Superior temporal gyrus (tissue), 1 donor: ENCODE results near the gene HS6ST1.
A peak's percentile ranks its signal among the peaks of the same experiment; 100 is the strongest.

Experiments used
- DNase-seq: peaks from one replicate; pipeline ENCODE4 v3.0.0-alpha.2; 2016; ENCODE audit errors: extremely low spot score

The HS6ST1 gene

DNA sequence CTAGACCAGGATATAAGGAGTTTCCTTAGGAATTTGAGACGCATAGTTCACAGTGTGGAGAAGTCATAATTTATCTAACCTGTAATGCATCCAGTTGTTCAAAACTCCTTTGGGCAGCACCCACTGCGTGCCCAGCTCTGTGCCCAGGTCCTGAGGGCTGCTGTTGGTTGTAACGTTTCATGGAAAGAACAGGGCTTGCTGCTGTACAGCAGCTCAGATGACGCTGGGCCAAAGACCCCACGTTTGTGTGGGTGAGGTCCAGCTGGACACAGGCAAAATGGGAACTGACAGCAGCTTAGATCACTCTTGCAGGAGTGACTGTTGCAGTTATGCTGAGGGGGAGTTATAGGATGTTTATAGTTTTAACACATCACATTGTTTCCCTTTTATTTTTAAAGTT is 30.0 kb upstream of the HS6ST1 start:
- no peak for DNase-seq

DNA sequence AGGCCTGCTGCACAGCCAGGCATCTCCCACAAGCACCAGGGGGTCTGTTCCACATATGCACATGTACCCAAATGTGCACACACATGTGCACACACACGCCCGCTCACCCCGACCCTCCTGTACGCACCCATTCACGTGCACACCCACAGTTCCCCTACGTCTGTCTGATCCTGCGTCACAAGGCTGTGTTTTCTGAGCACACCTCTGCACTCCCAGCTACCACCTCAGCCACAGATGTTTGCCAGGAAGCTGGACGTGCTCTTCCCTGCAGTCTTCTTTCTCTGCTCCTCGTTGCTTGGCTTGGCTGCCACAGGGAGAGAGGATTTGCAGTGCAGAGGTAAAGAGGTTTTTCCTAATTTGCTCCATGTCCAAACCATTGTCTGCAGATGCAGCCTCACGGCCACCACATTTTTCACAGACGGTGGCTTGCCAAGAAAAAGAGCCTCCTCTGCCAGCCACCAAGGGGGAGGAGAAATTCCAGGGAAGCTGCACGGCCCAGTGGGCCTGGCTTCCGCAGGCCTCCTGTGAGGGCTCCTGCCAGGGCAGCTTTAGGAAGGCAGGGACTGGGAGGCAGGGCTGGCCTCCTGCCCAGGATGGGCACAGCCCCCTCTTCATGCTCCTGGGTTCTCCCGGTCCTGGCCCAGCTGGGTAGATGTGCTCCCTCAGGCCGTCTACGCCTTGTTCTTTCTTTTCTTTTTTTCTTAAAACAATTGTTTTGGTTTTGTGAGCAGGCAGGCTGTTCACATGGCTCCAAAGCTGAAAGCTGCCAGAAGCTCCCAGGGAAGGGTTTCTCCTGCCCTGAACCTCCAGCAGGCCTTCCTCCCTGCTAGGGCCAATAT is 29.3 kb upstream of the HS6ST1 start:
- DNase-seq, result peak; percentile 59

DNA sequence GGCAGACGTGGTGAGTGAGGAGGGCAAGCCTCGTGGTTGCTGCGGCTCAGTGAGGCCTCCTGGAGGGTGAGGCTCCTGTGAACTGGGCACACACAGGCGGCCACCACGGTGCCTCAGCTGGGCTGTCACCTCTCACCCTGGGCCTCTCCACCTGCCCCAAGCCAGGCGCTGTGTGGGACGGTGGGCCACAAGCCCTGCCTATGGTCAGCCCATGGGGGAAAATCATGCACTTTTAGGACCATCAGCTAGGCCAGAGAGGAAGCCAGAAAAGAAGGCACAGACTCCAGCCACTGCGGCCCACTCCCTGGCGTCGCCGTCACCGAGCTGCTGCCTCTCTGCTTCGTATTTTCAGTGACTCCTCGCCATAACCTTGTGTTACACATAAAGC is 28.5 kb upstream of the HS6ST1 start:
- no peak for DNase-seq

DNA sequence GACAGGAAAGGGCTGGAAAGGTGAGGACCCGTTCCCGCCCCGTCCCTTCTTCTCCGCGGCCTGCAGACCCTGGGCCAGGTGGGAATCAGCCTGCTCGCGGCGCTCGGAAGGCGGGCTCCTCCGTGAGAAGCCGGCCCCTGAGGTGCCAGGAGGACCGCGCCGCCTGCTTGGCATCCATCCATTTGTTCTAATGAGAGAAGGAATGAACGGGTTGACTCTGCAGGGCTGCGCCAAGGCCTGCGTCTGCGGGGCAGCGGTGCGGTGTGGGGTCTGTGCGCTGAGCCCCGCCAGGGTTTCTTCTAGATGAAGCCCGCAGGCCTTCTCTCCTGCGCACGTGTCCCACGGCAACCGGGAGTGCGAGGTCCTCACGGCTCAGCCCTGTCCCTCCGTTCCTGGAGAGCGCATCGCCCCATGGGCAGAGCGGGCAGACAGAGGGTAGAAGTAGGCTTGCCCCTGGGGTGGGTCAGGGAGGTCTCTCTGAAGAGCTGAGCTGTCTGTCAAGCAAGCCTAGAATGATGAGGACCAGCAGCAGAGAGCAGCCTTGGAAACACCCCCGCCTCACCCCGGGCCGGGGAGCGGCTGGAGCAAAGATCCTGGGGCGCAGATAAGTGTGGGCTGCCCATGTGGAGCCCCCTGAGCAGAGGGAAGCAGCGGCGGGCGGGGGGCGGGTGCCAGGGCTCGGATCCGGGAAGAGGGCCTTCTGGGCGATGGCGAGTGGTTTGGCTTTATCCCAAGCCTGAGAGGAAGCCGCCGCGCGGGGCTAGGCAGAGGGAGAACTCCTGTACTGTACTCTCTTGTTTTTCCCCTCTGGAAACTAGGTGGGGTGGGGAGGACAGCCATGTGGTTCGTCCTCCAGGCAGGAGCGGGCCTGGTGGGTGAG is 27.9 kb upstream of the HS6ST1 start:
- no peak for DNase-seq

DNA sequence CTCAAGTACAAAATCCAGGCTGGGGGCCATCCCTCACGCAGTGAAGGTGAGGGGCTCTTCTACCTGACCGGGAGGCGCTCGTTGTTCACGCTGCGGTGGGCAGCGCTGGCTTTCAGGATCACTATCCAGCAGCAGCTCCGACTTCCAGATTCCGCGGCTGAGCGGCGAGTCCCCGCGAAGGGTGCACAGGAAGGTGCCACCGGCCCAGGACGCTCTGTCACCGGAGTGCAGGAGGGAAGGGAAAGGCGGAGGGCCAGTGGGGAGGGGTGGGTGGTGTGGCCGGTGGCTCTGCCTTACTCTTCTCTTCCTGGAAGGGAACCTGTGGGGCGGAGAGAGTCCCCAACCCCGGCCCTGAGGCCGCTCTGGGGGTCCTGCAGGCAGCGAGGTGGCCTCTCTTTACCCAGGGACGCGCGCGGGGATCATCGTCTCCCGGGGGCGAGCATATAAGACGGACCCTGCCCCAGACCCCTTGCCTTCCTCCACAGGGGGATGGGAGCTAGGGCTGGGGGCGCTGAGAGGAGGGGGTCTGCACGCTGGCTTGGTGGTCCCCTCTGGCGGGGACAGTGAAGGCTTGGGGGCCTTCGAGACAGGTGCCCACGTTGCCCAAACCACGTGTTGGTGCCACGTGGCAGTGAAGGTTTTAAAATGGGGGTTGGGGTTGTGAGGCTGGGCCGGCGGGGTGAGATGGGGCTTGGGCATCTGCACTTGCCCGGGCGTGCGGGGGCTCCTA is 26.9 kb upstream of the HS6ST1 start:
- DNase-seq, result no peak

DNA sequence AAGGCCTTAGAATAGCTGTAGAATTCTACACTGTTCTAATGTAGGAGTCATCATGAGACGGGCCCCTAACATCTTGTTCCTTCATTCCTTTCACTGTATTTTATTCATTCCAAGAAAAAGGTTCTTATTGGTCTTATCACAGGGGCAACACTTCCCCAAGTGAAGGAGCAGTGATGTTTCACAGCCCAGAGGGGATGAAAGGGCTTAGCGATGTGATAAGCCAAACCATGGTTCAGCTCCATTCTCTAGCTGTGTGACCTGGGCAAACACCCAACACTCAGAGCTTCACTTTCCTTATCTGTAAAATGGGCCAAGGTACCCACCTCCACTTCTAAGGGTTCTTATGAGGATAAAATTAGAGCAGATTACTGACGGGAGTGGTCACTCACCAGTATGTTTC is 25.4 kb upstream of the HS6ST1 start:
- DNase-seq, result no peak

DNA sequence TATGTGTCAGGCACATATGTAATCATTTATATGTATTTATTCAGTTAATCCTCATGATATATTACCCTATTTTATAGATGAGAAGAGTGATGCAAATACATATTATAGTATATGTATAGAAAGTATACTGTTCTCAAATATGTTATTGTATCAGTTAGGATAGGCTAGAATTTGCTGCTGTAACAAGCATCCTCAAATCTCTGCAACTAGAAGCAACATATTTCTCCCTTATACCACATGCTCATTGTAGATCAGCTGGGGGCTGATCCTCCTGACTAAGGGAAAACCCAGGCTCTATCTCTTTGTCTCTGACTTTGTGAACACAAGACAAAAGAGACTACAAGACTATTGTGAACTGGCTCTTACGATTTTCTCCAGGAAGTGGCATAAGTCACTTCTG is 24.8 kb upstream of the HS6ST1 start:
- DNase-seq, result no peak

DNA sequence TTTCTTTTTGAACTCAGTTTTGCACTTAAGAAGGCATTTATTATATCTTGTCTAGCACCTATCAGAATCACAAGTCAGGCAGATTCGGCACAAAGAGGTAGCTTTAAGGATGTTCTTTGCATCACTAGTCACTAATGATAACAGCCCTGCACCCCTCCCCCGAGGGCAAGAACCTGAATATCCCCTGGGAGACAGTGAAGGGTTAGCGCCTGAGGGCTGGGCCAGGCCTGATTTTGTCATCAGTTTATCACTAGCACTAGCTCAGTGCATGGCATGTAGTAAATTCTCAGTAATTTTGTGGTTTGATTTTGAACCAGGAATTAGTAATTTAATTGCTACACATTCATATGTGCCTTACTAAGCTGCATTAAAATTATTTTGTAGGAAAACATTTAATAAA is 23.9 kb upstream of the HS6ST1 start:
- DNase-seq, result no peak

DNA sequence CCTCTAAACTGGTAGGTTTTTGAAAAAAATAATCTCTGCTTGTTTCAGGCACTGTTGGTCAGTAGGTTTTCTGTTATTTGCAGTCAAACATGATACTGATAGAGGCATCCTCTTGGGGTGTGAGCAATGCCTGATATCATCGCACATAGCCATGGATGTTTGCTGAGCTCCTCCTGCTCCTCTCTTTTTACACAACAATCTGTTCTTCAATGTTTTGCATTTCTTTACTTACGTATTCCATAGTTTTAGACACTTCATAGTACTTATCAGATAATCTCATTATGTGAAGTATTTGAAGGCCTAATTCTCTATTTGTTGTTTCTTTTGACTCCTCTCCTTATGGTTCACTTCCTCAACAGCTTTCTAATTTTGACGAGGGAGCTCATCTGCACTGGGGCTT is 23.0 kb upstream of the HS6ST1 start:
- DNase-seq, result no peak

DNA sequence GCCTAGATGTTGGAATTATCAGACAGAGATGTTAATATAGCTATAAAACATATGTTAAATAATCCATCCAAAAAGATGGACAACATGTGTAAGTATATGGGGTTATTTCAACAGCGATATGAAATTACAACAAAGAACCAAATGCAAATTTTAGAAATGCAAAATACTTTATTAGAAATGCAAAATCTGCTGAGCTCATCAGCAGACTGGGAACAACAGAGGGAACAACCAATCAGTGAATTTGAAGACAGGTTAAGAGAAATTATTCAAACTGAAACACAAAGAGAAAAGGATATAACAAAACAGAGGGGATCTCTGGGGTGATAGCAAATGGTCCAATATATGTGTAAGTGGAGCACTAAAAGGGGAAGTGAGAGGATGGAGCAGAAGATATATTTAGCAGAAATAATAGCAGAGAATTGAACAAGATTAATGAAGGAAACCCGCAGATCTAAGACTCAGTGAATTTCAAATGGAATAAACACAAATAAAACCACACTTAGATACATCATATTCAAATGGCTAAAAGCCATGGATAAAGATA is 13.5 kb upstream of the HS6ST1 start:
- no peak for DNase-seq

DNA sequence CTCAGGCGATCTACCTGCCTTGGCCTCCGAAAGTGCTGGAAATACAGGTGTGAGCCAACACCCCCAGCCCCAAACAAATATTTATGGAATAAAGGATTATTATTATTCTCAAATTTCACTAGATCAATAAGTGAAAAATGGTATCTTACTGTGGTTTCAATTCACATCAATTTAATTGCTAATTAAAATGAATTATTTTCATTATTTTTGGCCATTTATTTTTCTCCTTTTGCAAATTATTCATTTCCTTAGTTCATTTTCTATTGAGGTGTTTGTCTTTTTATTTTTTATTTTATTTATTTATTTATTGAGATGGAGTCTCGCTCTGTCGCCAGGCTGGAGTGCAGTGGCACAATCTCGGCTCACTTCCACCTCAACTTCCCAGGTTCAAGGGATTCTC is 11.9 kb upstream of the HS6ST1 start:
- DNase-seq, result no peak

DNA sequence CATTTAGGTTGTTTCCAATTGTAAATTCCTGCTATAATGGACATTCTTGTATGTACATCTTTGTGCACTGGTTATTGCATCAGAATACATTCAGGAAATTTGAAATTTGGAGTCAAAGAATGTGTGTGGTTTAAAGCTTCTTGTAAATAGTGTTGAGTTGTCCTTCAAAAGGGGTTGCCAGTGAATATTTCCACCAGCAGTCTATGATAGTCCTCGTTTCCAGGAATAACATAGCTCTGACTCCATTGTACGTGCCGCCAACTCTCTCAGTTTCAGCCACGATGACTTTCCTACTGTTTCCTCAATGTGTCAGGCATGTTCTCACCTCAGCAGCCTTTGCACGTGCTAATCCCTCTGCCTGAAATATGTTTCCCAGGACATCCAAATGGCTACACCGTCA is 10.9 kb upstream of the HS6ST1 start:
- no peak for DNase-seq

DNA sequence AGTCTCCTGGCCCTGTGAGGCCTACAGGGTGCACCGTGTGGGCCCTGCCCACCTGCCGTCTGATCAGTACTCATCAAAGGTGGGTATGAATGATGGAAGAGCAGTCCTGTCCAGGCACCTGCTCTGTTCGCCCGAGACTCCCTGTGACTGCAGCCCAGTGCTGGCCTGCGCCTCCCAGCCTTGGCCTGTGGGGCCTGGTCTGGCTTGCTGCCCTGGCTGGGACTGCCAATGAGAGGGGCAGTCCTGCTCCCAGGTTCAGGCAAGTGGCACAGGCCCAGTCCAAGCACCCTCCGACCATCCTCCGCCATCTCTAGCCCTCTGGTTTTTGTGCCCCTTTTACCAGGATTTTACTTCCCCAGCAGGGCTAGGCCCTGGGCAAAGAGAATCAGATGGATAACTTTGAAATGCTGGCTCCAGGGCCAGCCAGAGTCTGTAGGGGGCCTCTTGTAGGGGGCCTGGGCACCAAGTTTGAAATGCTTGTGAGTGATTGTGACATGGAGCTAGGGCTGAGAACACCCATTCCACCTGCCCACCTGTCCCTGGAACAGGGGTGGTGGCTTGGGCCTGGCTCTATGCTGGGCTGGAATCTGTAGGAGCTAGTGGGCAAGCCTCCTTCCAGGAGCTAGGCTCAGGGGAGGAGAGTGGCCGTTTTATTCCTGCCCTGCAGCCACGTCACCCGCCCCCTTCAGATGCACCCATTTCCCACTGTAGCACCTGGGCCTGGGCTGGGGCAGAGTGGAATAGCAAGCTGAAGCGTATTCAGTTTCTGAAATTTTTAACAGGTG is 8.7 kb upstream of the HS6ST1 start:
- DNase-seq, result no peak

DNA sequence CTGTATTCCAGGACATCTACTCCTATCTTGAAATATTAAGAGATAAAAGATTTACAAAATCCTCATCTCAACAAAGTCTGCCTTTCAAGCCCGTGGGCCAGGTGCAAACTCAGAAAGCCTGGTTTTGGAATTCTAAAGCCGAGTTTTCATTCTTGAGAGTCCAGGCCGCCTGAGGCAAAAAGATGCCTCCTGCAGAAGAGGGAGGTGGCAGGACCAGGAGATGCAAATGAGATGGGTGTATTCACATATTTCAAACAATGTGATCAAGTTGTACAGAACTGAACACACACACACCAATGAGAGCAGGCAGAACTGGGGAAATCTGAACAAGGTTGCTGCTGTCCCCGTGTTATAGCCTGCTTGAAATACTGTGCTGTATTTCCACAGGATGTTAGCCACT is 7.7 kb upstream of the HS6ST1 start:
- DNase-seq, result no peak

DNA sequence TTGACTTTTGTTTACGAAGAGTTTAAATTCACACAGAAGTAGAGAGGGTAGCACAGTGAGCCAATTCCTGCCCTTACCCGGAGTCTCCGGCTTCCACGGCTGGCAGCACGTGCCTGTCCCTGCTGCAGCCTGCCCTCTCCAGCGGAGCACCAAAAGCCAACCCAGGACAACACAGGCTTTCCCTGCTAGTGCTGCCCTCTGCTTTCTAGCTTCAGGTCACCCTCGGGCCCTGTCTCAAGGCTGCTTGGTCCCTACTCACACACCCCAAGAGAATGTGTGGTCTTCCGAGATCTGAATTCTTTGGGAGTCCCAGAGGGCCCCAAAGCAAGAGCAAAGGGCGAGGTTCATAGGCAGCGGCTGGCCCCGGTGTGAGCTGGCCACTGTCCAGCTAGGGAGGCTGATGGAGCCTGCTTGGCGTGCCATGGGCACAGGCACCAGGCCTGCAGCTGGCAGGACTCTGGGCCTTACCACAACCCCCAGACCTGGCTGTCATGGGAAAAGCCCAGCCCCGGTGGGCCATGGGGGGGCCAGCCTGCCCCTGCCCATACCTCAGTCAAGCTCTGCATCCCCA is 7.0 kb upstream of the HS6ST1 start:
- no peak for DNase-seq

DNA sequence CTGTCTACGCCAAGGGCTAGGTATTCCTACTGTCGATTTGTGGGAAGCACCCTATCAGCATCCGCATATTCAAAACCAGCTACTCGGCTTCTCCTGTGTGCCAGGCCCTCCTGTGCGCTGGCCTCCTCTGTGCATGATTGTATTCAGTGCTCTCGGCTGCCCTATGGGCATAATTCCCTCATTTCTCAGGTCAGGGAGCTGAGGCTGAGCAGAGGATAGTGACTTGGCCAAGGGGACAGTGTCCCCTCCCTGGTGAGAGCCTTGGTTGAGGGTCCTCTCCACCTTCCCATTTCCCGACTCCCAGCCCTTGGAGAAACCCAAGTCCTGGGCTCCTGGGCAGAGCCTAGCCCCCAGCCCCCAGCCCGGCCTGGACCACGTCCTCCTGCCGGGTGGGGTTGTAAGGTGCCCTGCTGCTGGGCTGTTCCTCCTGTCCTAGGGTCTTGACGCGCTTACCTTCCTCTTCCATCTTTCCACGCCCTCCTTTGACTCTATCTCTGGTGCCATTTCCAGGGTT is 6.3 kb upstream of the HS6ST1 start:
- DNase-seq, result no peak

DNA sequence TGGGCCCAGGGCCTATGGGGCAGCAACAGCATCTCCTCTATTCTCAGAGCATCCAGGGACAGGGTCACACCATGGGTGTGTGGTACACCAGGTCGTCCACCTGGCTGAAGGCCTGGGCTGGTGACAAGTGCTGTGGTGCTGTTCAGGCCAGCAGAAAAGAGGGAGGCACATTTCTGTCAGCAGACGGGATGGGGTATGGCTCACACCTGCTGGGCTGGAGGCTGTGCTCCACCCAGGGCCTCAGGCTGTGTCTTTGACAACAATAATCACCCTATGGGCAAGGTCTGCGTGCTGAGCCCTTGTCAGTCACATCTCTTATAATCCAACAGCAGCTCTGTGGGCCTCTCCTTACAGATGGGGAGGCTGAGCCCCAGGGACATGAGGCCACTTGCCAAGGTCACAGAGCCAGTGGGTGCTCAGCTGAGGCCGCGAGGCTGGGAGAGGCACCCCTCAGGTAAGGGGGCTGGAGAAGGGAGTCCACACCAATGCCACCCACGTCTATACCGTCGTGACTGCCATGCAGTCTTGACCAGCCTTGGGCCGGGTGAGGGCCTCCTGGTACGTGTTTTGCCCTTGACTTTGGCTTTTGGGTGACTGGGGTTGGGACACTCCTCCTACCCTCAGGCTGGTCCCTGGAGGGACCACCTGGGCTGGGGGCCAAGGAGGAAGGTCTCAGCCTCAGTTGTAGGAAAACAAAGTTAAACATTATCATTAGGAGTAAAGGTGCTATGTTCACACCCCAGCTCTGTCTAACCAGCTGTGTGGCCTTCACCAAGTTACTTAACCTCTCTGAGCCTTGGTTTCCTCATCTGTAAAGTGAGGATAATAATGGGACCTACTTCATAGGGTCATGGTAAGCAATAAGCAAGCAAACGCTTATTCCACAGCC is 5.6 kb upstream of the HS6ST1 start:
- no peak for DNase-seq

DNA sequence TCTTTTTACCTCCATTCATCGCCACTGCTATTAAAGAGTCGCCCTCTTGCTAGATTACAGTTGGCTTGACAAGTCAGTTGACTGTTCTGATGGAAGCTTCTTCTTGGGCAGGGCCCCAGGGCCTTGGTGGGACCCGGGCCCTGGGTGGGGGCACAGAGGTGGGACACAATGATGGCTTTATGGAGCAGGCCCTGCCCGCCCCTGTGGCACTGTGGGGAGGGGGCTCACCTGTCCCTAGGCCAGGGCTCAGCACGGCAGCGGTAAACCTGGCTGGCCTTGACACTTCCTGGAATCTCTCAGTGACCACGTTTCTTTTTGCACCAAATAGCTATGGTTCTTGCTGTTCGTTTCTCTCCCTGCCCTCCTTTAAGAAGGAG is 4.9 kb upstream of the HS6ST1 start:
- no peak for DNase-seq

DNA sequence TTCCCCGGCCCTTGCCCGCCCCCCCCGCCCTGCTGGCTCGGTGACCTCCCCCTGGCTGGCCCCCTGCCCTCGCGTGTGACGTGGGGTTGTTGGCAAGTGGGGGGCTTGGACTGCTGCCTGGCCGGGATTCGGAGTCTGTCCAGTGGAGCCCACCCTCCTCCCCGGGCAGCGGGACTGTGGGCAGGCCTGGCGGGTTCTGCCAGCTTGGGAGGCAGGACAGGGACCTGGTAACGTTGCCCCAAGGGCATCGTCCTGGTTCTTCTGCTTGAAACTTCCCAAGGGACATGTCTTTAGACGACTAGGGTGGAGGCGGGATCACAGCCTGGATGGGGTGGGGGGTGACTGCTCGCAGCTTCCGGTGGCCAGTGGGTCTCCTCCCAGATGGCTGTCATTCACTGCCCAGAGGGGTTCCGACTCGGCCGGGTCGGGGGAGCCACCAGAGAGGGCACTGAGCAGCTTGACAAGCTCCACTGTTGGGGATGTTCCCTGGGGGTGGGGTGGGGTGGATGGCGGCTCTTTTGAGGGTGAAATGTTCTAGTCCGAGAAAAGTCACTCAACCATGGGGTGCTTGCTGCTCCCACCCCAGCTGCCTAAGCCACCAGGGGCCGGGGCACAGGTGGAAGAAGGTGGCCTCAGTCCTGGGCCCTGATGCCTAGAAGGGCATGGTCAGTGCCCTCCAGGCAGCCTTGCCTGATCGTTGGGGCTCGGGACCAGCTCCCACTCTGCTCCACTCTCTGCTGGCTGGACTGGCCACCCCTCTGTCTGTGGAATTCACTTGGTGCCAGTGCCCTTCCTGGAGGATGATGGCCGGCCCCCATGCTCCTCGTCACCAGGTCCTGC is 4.3 kb upstream of the HS6ST1 start:
- DNase-seq, result no peak
